IMR-90 (cell line): ENCODE measurements around the gene CHST8. TPM values are rescaled to one million over a fixed set of nuclear protein-coding genes. Genes with fewer than 3 reads are reported as not detected.

Experiments
- ATAC-seq: fragments of 200-7000 bp; cut with Tn5 transposase; 2 replicates; pipeline ENCODE4 v1.9.1; 2020; ENCODE audit warnings: low read depth, mild to moderate bottlenecking, moderate library complexity
- BruUV-seq: library from RNA; stranded (reverse); fragments of 400-500 nt; replicated peaks from 2 replicates; lab custom pipeline; 2021; lab: Mats Ljungman, UMichigan
- CTCF ChIA-PET: fragments of 300-600 bp; formaldehyde crosslinking; extraction: SDS; loops from one replicate; lab custom pipeline; 2021; ENCODE audit warnings: antibody characterized with exemption; lab: Yijun Ruan, JAX
- POLR2A ChIA-PET: fragments of 300-600 bp; sonication (Branson Sonifier 250); formaldehyde crosslinking; loops from one replicate; lab custom pipeline; 2022; ENCODE audit warnings: antibody characterized with exemption; ENCODE audit not compliant: unreplicated experiment; lab: Charles Lee
- DNase-seq: peaks from one replicate; pipeline ENCODE4 v3.0.0; 2013
- H2AFZ ChIP-seq: replicated peaks from 2 replicates; pipeline ENCODE3; 2013; ENCODE audit warnings: low read length, mild to moderate bottlenecking; ENCODE audit not compliant: poor library complexity
- H2AK5ac ChIP-seq: 2 replicates; pipeline ENCODE4 v1.6.1; 2013; ENCODE audit warnings: low read depth, low read length, inconsistent platforms
- H2AK9ac ChIP-seq: replicated peaks from 2 replicates; pipeline ENCODE3; 2013; ENCODE audit warnings: mild to moderate bottlenecking, low read depth, low read length, moderate library complexity; ENCODE audit not compliant: poor library complexity
- H2BK120ac ChIP-seq: 2 replicates; pipeline ENCODE4 v1.6.1; 2013; ENCODE audit warnings: low read depth, low read length, inconsistent platforms
- H2BK15ac ChIP-seq: 3 replicates; pipeline ENCODE4 v1.6.1; 2013; ENCODE audit warnings: low read depth, low read length, inconsistent platforms
- H2BK20ac ChIP-seq: 2 replicates; pipeline ENCODE4 v1.6.1; 2013; ENCODE audit warnings: low read depth, mild to moderate bottlenecking, inconsistent platforms, low read length, moderate library complexity
- H2BK5ac ChIP-seq: 2 replicates; pipeline ENCODE4 v1.6.1; 2013; ENCODE audit warnings: mild to moderate bottlenecking, low read depth, low read length, inconsistent platforms; ENCODE audit not compliant: poor library complexity, severe bottlenecking
- H3K14ac ChIP-seq: replicated peaks from 2 replicates; pipeline ENCODE4 v1.6.1; 2013; ENCODE audit warnings: low read depth, low read length, inconsistent platforms
- H3K18ac ChIP-seq: 2 replicates; pipeline ENCODE4 v1.6.1; 2013; ENCODE audit warnings: low read depth, low read length, control low read depth
- H3K23ac ChIP-seq: 2 replicates; pipeline ENCODE4 v1.6.1; 2013; ENCODE audit warnings: low read depth, low read length, inconsistent platforms
- H3K27ac ChIP-seq: 2 replicates; pipeline ENCODE4 v1.5.1; 2013; ENCODE audit warnings: mild to moderate bottlenecking, control low read depth, low read length; ENCODE audit not compliant: insufficient read depth
- H3K27me3 ChIP-seq: 2 replicates; pipeline ENCODE4 v1.6.1; 2013; ENCODE audit warnings: low read length; ENCODE audit not compliant: control insufficient read depth, insufficient read depth
- H3K36me3 ChIP-seq: 2 replicates; pipeline ENCODE4 v1.6.1; 2013; ENCODE audit warnings: low read length, mixed read lengths; ENCODE audit not compliant: control insufficient read depth, insufficient read depth
- H3K4ac ChIP-seq: 2 replicates; pipeline ENCODE4 v1.6.1; 2013; ENCODE audit warnings: low read depth, low read length, inconsistent platforms
- H3K4me1 ChIP-seq: 2 replicates; pipeline ENCODE4 v1.6.1; 2013; ENCODE audit warnings: low read length, mixed read lengths; ENCODE audit not compliant: control insufficient read depth, insufficient read depth
- H3K4me2 ChIP-seq: 2 replicates; pipeline ENCODE4 v1.6.1; 2013; ENCODE audit warnings: low read depth, mild to moderate bottlenecking, control low read depth, low read length, moderate library complexity
- H3K4me3 ChIP-seq: 2 replicates; pipeline ENCODE4 v1.5.1; 2013; ENCODE audit warnings: low read depth, mild to moderate bottlenecking, control low read depth, low read length, moderate library complexity; ENCODE audit not compliant: insufficient read depth
- H3K56ac ChIP-seq: 2 replicates; pipeline ENCODE4 v1.6.1; 2013; ENCODE audit warnings: low read length, inconsistent platforms; ENCODE audit not compliant: insufficient read depth; ENCODE audit errors: extremely low read depth
- H3K79me1 ChIP-seq, 2 experiments: 2 replicates each; pipeline ENCODE4 v1.6.1; 2013; ENCODE audit warnings: low read length in 2 of 2, inconsistent platforms in 1 of 2, low read depth in 1 of 2
- H3K9ac ChIP-seq: 2 replicates; pipeline ENCODE4 v1.6.1; 2013; ENCODE audit warnings: low read depth, low read length, control low read depth
- H3K9me1 ChIP-seq: 2 replicates; pipeline ENCODE4 v1.6.1; 2013; ENCODE audit warnings: low read length, inconsistent platforms; ENCODE audit not compliant: insufficient read depth
- H3K9me3 ChIP-seq: 2 replicates; pipeline ENCODE4 v1.6.1; 2013; ENCODE audit warnings: low read length; ENCODE audit not compliant: control insufficient read depth, insufficient read depth
- H4K20me1 ChIP-seq: 2 replicates; pipeline ENCODE4 v1.6.1; 2013; ENCODE audit warnings: low read length, inconsistent platforms; ENCODE audit not compliant: insufficient read depth
- H4K5ac ChIP-seq: 2 replicates; pipeline ENCODE4 v1.6.1; 2013; ENCODE audit warnings: mild to moderate bottlenecking, low read depth, low read length, control low read depth
- H4K8ac ChIP-seq, 2 experiments: 2 replicates each; pipeline ENCODE4 v1.6.1; 2013; ENCODE audit warnings: low read depth in 2 of 2, low read length in 2 of 2, control low read depth in 1 of 2, inconsistent platforms in 1 of 2
- H4K91ac ChIP-seq: 2 replicates; pipeline ENCODE4 v1.6.1; 2013; ENCODE audit warnings: low read depth, low read length, inconsistent platforms; ENCODE audit not compliant: insufficient read depth
- BHLHE40 ChIP-seq: fragments of 150-350 bp; IDR thresholded peaks from 2 replicates; pipeline ENCODE4 v1.6.1; 2016; ENCODE audit warnings: mild to moderate bottlenecking, low read depth, low read length
- CEBPB ChIP-seq: IDR thresholded peaks from 2 replicates; pipeline ENCODE4 v1.6.1; 2012; ENCODE audit warnings: low read depth, low read length, improper control_type of control experiment
- CHD1 ChIP-seq: IDR thresholded peaks from 2 replicates; pipeline ENCODE4 v1.6.1; 2012; ENCODE audit warnings: low read depth, low read length, improper control_type of control experiment
- CTCF ChIP-seq: conservative IDR thresholded peaks from 2 replicates; pipeline ENCODE4 v1.5.1; 2012; ENCODE audit warnings: mild to moderate bottlenecking, low read depth, low read length, improper control_type of control experiment
- ELK1 ChIP-seq: fragments of 150-350 bp; IDR thresholded peaks from 2 replicates; pipeline ENCODE4 v1.6.1; 2016; ENCODE audit warnings: low read depth, mild to moderate bottlenecking, low read length, moderate library complexity, borderline replicate concordance
- FOS ChIP-seq: fragments of 150-350 bp; IDR thresholded peaks from 2 replicates; pipeline ENCODE4 v1.6.1; 2016; ENCODE audit warnings: low read depth, low read length
- MAFK ChIP-seq: IDR thresholded peaks from 2 replicates; pipeline ENCODE4 v1.6.1; 2012; ENCODE audit warnings: low read depth, low read length, improper control_type of control experiment
- MAZ ChIP-seq: IDR thresholded peaks from 2 replicates; pipeline ENCODE4 v1.6.1; 2012; ENCODE audit warnings: low read depth, mild to moderate bottlenecking, low read length, improper control_type of control experiment, moderate library complexity, borderline replicate concordance
- MXI1 ChIP-seq: IDR thresholded peaks from 2 replicates; pipeline ENCODE4 v1.6.1; 2012; ENCODE audit warnings: low read depth, mild to moderate bottlenecking, low read length, moderate library complexity, borderline replicate concordance
- NFE2L2 ChIP-seq: fragments of 150-350 bp; IDR thresholded peaks from 2 replicates; pipeline ENCODE4 v1.6.1; 2016; ENCODE audit warnings: low read depth, mild to moderate bottlenecking, low read length
- POLR2A ChIP-seq: IDR thresholded peaks from 2 replicates; pipeline ENCODE4 v1.6.1; 2012; ENCODE audit warnings: mild to moderate bottlenecking, low read depth, low read length
- RAD21 ChIP-seq: IDR thresholded peaks from 2 replicates; pipeline ENCODE4 v1.6.1; 2012; ENCODE audit warnings: low read length, improper control_type of control experiment
- RCOR1 ChIP-seq: IDR thresholded peaks from 2 replicates; pipeline ENCODE4 v1.6.1; 2012; ENCODE audit warnings: mild to moderate bottlenecking, low read length, improper control_type of control experiment; ENCODE audit not compliant: insufficient replicate concordance
- RFX5 ChIP-seq: IDR thresholded peaks from 2 replicates; pipeline ENCODE4 v1.8.0; 2012; ENCODE audit warnings: low read depth, mild to moderate bottlenecking, low read length, moderate library complexity
- SMC3 ChIP-seq: fragments of 150-350 bp; IDR thresholded peaks from 2 replicates; pipeline ENCODE4 v1.6.1; 2016; ENCODE audit warnings: low read depth, mild to moderate bottlenecking, antibody characterized with exemption, low read length, moderate library complexity
- whole genome bisulfite sequencing, 2 experiments: methylation state at CpG; one replicate each; pipeline versions ENCODE4 v1.1.5 to v1.1.7; 2013; ENCODE audit warnings: missing lambda C conversion rate in 2 of 2; ENCODE audit not compliant: insufficient read length in 1 of 2; ENCODE audit errors: extremely low coverage in 2 of 2; 5-methylcytosine and 5-hydroxymethylcytosine counted together
- dilution Hi-C: fragments of 300-500 bp; cut with HindIII; formaldehyde crosslinking; loops from one replicate; pipeline ENCODE4 v1.14.3; 2018; ENCODE audit warnings: low sequenced_read_pairs; ENCODE audit not compliant: unreplicated experiment
- in situ Hi-C: fragments of 300-500 bp; cut with MboI; formaldehyde crosslinking; loops from 3 replicates; pipeline ENCODE4 v1.14.3; 2019; ENCODE audit warnings: low sequenced_read_pairs, inconsistent platforms, mixed read lengths
- intact Hi-C: fragments of 100-400 bp; cut with micrococcal nuclease; formaldehyde crosslinking; loops from 2 replicates; pipeline ENCODE4 v1.10.0; 2022
- polyA plus RNA-seq, 3 experiments: library from polyadenylated mRNA; depleted of rRNA; stranded (reverse); fragments of >200 nt; gene quantifications; 2 replicates each; pipeline ENCODE4 v1.2.3, GENCODE V29; 2012; ENCODE audit warnings: low replicate concordance in 1 of 3
- total RNA-seq: library from RNA; depleted of rRNA; stranded (reverse); fragments of >200 nt; gene quantifications from 2 replicates; pipeline ENCODE4 v1.2.3, GENCODE V29; 2012
- TF ChIP-seq, protein P1 (sequence below): fragments of 150-350 bp; IDR thresholded peaks from 2 replicates; pipeline ENCODE4 v1.6.1; 2017; ENCODE audit warnings: mild to moderate bottlenecking, antibody characterized with exemption, low read length, low read depth

CHST8 gene
- total and polyA plus RNA-seq, 2 of the 4 experiments (the other 2 are of a cell fraction): not detected

GRCh38 chr19:33769208-33769607 lies 147.5 kb downstream of the CHST8 start:
- intact Hi-C loops: no loop called here
- in situ Hi-C loops: loop anchor here (10.0 kb wide), 1 partner anchor 534 kb away; no protein-coding TSS in a partner anchor
- Histone ChIP-seq H2AFZ (no peak overlapping the region), H3K9me1 (no peaks in the 10 kb centered on the region), H3K4me1 (no peaks in the 10 kb centered on the region), H2BK120ac (no peak overlapping the region), H2BK15ac (no peak overlapping the region), H3K9me3 (no peaks in the 10 kb centered on the region), H2BK5ac (no peak overlapping the region), H3K36me3 (no peaks in the 10 kb centered on the region), H2AK9ac (no peak overlapping the region), H3K4me3 (no peak overlapping the region), H2AK5ac (no peak overlapping the region), H3K27ac (no peak overlapping the region), H3K23ac (no peak overlapping the region), H3K4me2 (no peak overlapping the region), H3K9ac (no peak overlapping the region), H4K8ac (no peak overlapping the region), H3K56ac (no peak overlapping the region), H3K79me1 (no peaks in the 10 kb centered on the region), H4K20me1 (no peaks in the 10 kb centered on the region), H4K5ac (no peak overlapping the region), H3K27me3 (peaks cover 4% of the 10 kb centered on the region; the same call in 1 of the 2 replicates), H2BK20ac (no peak overlapping the region), H3K14ac (no peak overlapping the region), H3K18ac (no peak overlapping the region), H3K4ac (no peak overlapping the region), H4K91ac (no peak overlapping the region)
- no TSS peak for BruUV-seq
- ChIA-PET CTCF (interaction anchor here (1.0 to 1.9 kb wide), 3 partner anchors 9 to 353 kb away, joined by 4 to 8 read pairs (median 5); no protein-coding TSS in a partner anchor), POLR2A (no interaction called here)
- whole genome bisulfite sequencing, 2 experiments: 50% methylated on average over 1 of the region's 6 CpGs; no CpG with 5 or more reads in 1 of the 2 experiments
- dilution Hi-C loops: no loop called here
- TF ChIP-seq RCOR1 (no peak), BHLHE40 (no peak), CEBPB (no peak), POLR2A (no peak), CTCF (no peak), ELK1 (no peak), FOS (no peak), MAZ (no peak), MXI1 (no peak), CHD1 (no peak), RAD21 (no peak), NFE2L2 (no peak), MAFK (no peak), SMC3 (no peak), RFX5 (no peak)
- TF ChIP-seq, protein P1, sequence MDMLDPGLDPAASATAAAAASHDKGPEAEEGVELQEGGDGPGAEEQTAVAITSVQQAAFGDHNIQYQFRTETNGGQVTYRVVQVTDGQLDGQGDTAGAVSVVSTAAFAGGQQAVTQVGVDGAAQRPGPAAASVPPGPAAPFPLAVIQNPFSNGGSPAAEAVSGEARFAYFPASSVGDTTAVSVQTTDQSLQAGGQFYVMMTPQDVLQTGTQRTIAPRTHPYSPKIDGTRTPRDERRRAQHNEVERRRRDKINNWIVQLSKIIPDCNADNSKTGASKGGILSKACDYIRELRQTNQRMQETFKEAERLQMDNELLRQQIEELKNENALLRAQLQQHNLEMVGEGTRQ: no peak
- DNase-seq (no peak), ATAC-seq (no peak)
